ENCODE measurements around the gene SMYD2. TPM values are rescaled to one million over a fixed set of nuclear protein-coding genes. Genes with fewer than 3 reads are reported as not detected.

SMYD2 gene
- polyA plus RNA-seq, 1 donor: 54.9 TPM

DNA sequence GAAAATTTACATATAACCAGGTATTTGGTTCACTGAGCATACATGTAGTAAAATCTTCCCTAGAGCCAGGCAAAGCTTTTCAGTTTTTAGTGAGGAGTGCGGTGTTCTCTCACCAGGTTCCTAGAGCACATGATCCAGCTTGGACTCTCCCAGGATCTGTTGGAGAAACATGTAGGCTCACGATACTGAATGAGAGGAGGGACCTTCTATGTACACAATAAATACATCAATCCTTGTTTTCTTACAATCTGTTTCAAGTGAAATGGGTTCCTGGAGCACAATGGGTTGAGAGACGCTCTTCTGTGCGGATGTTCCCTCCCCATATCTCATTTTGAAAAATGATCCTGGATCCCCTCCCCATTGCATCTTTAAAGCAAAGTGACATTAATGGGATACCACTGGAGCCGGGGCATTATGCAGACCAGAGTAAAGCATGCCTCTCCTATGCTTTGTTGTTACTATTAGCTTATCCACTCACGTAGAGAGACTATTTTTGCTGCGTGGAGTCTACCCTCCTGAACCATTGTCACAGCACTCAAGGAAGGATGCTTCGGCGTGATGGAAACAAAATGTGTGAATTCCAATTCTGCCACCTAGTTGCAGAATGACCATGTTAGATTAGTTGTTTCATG lies 19.3 kb downstream of the SMYD2 start:
- DNase-seq: no peak

- DNase-seq: no peak
Observed at GRCh38 chr1:214301526-214301925, 20.6 kb downstream of the SMYD2 start.

GRCh38 chr1:214303141-214303930 lies 22.4 kb downstream of the SMYD2 start:
- DNase-seq: no peak

- no peak for DNase-seq
Observed at GRCh38 chr1:214305164-214305751, 24.3 kb downstream of the SMYD2 start.

- DNase-seq: no peak
Observed at GRCh38 chr1:214306269-214306668, 25.3 kb downstream of the SMYD2 start.

DNA sequence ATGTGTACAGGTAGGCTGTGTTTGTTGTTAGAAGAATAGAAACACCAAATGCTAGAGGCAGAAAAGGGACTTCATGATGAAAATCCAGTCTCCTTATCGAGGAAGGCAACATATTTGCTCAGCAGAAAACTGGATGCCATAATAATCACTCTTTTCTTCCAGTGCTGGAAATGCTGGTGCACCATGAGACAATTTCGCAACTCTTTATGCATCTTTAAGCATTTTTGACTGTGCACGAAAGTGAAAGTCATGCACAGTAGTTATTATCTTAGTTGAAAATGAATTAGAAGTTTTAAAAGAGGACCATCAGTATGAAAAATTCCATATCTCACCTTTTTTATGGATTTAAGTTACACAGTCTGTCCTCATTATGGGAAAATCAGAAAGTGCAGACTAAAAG lies 29.1 kb downstream of the SMYD2 start:
- no peak for DNase-seq

DNA sequence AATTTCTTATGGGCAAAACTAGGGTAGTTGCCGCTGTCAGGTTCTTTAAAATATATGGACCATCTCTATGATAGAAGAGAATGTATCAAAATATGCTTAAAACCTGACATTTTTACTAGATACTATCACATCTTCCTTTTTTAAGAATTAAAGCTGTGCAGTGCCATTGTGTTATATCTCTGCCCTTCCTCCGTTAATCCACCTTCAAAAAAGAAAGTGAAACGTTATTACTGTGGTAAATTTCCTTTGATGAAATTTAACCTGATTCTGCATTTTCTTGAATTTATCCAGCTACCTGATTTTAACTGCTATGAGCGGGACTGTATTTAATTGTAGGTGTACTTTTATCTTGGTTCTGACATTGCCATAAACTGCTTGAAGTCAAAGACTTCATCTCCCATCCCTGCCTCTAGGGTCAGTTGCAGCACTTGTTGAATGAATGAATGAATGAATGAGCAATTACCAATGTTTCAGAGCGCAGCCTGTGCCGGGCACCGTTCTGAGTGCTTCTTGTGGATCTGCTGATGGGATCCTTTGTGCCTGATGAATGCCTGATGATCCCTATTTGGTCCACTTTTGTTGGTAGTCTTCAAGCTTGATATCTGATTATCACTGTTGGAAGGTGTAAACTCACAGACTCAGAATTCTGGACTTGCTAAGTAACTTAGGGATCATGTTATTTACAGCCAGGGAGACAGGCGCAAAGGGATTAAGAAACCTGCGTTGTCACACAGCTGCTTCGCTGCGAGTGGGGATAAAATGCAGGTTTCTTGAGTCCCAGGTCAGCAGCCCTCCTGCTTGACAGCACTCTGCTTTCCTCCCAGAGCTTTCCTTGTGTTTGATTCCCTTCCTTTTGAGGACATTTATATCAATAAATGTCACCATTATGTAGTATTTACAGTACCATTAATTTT lies 30.1 kb downstream of the SMYD2 start:
- no peak for DNase-seq

DNA sequence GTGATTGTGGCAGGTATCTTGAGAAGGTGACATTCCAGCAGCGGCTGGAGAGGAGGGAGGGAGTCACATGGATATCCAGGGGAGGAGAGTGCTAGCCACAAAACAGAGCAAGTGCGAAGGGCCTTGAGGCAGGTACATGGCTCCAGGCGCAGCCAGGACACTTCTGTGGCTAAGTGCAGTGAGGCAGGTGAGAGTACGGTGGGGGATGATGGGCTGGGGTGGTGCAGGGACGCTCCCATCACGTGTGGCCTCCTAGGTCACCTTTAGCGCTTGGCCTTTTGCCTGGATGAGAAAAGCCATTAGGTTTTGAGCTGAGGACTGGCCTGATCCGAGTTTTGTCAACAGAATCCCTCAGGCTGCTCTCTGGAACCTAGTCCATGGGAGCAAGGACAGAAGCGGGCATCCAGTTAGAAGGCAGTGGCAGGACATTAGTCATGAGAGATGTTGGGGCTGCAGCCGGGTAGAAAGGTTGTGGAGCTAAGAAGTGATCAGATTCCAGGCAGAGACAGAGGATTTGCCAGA lies 31.6 kb downstream of the SMYD2 start:
- DNase-seq: no peak

DNA sequence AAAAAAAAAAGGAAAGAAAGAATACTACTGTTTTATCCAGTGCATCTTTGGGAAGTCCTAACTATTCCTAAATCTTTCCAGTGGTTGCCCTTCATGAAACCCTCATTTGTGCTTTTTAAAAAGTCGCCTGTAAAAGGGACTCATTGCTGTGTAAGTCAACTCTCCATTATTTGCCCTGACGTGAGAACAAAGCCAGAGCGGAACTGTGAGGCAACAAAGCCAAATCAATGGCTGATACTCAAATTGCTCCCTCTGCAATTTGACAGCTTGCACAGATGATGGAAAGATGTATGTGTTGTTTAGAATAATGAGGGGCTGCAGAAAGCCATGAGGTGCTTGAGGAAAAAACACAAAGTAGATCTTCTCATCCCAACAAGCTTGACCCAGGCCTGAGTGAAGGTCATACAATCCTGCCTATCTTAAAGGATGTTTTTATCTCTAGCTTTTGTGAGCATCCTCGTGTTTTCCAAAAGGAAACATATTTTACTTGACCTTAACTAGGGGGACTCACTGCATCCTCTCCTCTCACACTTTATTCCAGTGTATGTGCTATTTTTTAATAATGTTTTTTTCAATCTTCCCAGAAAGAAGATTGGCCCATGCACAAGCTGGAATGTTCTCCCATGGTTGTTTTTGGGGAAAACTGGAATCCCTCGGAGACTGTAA lies 33.4 kb downstream of the SMYD2 start:
- no peak for DNase-seq

DNA sequence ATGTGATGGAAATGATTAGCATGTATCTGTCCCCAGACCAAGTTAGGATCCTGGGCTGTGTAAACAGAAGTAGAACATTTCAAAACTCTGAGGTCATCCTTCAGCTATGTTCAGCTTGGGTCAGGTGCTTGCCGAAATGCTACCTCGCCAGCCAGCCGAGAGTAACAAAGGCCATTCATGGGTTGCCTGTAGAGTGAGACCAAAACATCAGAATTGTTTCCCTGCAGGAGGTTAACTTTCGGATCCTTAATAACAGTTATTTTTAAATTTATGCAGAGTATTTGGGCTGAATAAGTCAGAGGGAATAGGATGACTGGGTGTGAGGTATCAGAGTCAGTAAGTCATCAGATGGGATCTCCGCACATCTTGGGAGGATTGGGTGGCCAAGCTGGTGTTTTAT lies 35.6 kb downstream of the SMYD2 start:
- no peak for DNase-seq

DNA sequence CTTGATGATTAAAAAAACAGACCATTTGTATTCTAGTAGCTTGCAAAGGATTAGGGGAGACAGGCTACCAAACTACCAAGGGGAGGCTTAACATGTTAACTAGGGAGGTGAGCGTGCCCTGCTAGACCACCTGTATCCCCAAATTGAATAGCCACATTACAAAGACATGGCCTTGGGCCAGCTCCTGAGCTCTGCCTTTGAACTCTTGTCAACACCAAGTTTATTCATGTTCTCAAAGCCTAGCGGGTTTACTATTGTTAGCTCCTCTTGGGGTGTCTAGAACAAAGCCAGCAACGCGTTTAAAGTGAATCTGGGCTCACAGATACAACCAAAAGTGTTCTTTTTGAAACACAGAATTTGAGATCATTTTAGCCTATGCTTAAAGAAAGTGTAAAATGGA lies 36.3 kb downstream of the SMYD2 start:
- no peak for DNase-seq

GRCh38 chr1:214317734-214318133 lies 36.8 kb downstream of the SMYD2 start:
- DNase-seq: no peak

DNA sequence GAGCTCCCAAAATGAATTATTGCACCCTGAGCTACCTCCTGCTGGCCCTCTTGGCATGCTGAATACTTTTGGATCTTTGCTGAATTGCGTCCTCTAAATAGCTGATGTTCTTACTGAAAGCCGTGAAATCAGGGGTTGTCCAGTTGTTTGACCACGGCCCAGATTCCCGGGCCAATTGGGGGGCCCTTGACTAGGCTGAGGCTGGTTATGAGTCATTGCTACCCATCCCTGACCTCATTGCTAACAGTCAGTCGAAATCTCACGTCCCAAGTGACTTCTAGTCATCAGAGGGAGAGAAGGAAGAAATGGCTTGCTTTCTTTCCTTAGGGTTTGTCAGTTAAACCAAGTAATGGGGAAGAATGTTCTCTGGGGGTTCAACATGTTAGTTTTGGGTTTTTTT lies 37.4 kb downstream of the SMYD2 start:
- no peak for DNase-seq

- no peak for DNase-seq
Observed at GRCh38 chr1:214318956-214319736, 38.2 kb downstream of the SMYD2 start.

DNA sequence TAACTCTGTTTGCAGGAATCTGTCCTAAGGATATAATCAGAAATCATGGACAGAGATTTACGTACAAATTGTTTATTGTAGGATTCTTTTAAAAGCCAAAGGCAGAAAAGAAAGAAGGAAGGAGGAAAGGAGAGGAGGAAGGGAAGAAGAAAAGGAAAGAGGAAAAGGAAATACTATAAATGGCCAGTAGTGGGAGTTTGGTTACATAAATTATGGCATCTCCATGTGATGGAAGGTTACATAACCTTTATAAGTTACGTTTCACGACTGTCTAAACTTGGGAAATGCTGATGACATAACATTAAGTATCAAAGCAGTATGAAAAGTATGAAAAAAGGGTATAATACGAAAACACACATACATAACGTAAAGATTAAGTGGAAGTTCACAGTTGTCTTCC lies 39.0 kb downstream of the SMYD2 start:
- no peak for DNase-seq

DNA sequence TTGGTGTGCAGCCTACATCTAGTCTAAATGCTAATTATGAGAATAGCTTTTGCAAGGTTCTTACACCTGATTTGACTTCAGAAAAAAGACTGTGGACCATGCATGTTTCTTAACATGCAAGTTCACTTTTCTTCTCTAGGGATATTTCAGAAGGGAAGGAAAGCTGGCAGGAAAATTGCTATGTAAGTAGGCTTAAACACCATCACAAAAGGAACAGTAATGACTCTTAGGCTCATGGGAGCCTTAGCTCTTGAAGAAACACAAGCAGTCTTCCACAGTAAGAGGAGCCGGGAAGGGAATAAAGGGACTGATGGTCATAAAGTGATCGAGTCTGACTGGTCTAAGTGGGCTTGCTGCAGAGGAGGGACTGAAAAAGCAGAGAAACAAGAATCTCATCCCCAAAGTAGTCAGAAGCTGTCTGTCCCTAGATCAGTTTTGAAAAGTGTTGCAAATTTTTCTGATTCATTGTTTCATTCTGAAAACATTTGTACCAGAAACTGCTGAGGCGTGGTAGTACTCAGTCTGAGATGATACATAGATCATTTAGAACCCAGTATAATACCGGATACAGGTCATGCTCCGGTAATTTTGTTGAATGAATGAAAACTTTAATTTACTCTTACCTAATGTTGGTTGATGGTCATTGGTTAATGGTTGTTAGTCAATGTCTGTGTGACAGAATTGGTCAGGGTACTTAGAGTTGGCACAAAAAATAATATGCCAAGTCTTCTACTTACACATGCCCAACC lies 40.9 kb downstream of the SMYD2 start:
- no peak for DNase-seq

DNA sequence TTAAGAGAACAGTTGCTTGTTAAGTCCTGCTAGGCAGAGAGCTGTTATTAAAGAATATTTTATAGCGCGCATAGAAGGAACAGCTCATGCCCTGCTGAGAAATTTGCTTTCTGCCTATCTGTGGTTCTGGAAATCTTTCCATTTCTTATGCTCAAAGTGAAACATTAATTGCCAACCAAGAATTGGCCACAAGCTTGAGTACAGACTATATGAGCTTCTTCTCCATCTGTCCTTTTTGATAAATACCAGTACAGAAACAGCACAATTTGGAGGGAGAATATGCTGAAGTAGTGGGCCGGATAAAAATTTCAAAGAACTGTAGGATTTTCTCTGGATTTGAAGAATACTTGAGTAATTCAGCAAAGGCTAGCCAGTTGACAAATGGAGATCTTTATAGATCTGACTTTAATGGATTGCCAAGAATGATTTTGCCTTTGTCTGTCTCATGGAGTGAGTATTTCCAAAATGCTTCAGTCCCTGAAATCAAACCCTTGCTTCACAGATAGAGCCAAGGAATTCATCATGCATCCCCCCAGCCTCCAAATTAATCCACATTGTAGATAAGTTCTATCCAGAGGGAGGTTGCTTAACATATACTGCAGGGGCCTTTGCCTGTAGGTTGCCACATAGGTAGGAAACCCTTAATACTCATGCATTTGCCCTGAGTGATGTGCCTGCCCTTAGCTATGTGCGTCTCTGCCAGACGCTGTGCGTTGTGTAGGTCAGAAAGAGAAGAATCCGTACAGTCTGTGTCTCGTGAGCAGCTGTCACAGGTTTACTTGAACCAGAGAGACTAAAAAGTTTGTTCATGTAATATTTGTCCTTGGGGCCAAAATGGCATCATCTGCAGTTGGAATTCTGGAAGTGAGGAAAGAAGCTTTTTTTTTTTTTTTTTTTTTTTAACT lies 44.2 kb downstream of the SMYD2 start:
- DNase-seq: no peak

- no peak for DNase-seq
Observed at GRCh38 chr1:214326406-214326805, 45.4 kb downstream of the SMYD2 start.

GRCh38 chr1:214327514-214327913 lies 46.6 kb downstream of the SMYD2 start:
- DNase-seq: no peak

Measured in left kidney (tissue), 2 donors.